GM19025 (cell line): ENCODE results near the gene OTUB2.

ENCODE experiments used
- ATAC-seq: cut with Tn5 transposase; IDR thresholded peaks from one replicate; pipeline ENCODE4 v1.9.1; 2021; ENCODE audit warnings: mild to moderate bottlenecking, low read depth, moderate library complexity; ENCODE audit not compliant: unreplicated experiment

The OTUB2 gene

DNA sequence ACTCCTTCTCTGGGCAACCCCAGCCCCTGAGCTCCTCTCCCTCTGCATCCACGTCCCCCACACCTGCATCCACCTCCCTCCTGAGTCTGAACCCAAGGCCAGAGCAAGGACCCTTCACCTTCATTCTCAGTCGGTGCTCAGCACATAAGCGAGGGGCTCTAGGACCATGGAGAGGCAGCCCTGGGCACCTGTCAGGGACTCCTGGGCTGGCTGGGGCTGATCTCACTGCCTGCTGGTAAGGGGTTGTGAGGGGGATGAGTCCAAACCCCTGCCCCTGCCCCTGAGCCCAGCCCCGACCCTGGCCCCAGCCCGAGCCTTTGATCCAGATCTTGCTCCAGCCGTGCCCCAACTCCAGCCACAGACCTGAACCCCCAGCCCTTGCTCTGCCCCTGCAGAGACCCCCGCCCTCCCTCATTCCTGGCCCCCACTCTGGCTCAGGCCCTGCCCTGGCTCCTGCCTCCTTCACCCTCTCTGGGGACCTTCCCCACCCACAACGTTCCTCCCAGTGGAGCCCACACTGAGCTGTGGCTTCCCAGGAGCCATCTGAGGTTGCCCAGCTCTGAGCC, 29.9 kb upstream of the OTUB2 start:
- no peak for ATAC-seq

DNA sequence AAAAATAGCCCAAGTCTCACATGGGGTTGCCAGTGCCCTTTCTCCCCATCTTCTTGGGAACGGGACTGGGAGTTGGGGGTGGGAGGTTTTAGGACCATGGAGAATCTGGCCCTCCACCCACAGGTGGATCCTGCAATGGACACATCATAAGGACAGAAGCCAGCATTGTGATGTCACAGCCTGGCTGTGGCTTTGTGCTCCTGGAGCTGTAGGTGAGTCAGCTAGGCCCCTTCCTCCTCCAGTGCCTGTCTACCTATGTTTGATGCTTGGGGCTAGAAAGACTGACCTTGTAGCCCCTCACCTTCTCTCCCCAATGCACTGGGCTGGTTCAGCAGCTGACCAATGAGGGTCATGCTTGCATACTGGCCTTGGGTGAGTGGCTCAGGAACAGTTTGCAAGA, 29.1 kb upstream of the OTUB2 start, which contains the start of gene CCDC197:
TSS of gene CCDC197 (plus strand) at position 220 of the 400 bp plus-strand sequence. CDS start 831 bp downstream, outside the sequence.
- ATAC-seq = no peak

DNA sequence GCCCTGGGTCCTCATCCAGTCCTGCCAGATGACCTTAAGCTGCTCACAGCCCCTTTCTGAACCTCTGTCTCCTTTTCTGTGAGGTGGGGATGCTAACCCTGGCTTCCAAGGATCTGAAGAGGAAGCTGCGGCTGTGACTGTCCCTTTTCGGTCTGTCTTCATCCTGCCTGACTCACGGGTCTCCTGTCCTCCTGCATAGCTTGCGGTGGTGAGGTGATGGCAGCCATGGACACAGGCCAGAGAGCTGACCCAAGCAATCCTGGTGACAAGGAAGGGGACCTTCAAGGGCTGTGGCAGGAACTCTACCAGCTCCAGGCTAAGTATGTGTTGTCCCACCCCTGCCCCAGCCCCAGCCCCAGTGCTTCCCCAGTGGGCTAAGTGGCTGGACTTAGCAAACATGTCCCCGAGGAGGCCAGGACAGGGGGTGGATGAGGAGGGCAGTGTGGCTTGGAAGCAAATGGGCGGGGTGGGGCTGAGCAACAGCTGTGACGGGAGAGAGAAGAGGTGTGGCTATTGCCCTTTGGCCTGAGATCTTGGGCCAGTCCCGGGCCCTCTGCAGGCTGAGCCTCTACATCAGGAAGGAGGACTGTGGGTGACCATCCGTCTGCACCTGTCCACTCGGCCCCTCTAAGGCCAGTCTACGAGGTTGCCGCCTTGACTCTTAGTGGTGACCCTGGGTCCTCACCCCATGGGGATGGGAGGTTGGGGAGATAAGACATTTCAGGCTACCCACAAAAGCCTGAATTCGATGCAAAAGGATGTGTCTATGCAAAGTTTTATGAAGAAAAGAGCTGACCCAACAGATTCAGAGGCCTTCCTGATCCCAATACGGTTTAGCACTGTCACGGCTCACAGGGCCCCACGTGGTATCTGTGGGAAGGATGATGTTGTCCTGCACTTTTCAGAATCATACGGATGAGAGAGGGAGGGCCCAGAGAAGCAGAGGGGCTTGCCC, 27.9 kb upstream of the OTUB2 start:
- ATAC-seq = no peak

GRCh38 chr14:93998871-93999403, 27.2 kb upstream of the OTUB2 start:
- no peak for ATAC-seq

DNA sequence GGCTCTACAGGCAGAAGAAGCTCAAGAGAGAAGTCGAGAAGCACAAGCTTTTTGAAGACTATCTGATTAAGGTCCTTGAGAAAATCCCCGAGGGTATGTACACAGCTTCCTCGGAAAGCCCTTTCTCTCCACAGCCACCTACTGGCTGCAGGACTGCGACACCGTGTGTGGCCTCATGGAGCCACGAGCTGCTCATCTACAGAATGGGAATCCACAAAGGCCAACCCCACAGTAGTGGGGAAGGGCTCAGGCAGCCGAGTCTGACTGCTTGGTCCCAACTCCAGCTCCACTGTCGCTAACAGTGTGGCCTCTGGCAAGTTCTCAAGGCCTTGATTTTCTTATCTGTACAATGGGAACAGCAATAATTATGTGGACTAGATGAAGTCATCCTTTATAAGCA, 26.6 kb upstream of the OTUB2 start:
- no peak for ATAC-seq

DNA sequence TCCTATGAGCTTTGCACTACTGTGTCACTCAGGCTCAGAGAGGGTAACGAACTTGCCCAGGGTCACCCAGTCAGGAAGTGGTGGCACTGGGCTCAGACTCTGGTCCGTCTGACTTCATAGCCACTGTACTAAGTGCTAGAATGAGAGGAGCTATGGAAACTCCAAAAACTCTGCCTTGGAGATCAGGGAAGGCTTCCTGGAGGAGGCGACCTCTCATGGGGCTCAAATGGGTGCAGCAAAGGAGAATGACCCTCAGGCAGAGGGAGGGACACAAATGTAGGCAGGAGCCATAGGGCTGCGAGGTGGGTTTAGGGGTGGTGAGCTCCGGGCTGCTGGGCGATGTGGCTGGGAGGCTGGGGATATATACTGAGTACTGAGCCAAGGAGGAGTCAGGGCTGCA, 25.9 kb upstream of the OTUB2 start:
- no peak for ATAC-seq

DNA sequence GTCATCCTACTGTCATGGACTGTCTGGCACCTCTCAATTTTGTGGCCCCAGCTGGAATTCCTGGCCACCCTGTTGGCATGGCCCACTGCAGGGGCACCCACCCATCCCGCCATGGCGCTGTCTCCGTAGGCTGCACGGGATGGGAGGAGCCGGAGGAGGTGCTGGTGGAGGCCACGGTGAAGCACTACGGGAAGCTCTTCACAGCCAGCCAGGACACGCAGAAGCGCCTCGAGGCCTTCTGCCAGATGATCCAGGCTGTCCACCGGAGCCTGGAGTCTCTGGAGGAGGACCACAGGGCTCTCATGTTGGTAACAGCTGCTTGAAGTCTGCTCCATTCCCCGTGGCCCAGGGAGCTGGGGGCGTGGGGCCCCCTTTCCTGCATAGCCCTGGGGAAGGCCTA, 25.1 kb upstream of the OTUB2 start:
- ATAC-seq = no peak

- no peak for ATAC-seq
Measured at GRCh38 chr14:94001501-94002396, 24.4 kb upstream of the OTUB2 start.

GRCh38 chr14:94003397-94003796, 22.7 kb upstream of the OTUB2 start:
- no peak for ATAC-seq

GRCh38 chr14:94004015-94004414, 22.1 kb upstream of the OTUB2 start:
- ATAC-seq = no peak

DNA sequence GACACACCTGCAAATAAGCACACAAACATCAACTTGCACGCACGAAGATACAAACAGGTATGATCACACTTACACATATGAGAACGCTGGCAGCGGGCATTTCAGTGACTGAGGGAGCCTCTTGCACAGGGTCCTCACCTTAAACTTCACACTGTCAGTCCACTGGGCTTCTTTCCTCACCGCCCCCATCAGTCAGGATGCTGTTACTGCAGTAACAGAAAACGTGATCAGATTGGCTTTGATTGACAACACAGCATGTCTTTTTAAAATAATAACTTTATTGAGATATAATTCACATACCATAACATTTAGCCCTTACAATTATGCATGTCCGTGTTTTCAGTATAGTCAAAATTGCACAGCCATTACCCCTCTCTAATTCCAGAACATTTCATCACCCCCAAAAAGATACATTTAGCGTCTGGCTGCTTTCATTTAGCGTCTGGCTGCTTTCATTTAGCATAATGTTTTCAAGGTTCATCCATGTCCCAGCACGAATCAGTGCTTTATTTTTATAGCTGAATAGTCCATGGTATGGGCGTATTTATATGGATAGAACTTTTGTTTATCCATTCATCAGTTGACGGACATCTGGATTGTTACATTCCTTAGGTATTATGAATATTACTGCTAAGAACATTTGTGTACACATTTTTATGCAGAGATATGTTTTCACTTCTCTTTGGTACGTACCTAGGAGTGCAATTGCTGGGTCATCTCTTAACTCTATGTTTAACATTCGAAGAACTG, 20.6 kb upstream of the OTUB2 start:
- no peak for ATAC-seq

DNA sequence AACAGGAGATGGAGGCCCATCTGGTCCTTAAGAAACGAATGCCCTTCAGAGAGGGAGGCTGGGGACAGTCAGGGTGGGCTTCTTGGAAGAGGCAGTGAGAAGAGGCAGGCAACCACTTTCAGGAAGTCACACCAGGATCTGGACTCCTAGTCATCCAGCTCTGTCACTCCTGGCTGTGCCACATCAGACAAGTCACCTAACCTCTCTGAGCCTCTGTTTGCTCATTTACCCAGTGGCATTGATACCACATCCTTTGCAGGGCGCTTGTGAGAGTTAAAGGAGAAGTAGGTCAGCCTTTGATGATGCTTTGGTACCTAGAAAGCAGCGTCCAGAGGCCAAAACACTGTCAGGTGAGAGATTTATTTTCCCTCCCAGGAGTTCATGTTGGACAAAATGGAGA, 17.9 kb upstream of the OTUB2 start:
- ATAC-seq = no peak

DNA sequence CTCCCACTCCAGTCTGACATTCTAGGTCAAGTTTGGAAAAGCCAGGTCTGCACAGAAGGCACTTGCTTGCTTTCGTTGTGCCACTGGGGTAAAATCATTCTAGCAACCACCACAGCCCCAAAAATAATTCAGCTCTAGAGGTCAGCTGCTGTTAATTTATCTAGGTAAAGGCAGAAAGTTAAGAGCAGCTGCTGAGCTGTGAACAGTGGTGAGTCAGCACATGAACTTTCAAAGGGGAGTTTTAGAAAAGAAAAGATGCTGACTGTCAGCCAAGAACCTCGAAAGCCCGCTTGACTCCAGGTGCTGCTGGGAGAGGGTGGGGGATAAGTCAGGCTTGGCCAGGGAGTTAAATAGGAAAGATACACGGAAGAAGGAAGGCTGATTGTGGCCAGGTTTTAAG, 16.4 kb upstream of the OTUB2 start:
- no peak for ATAC-seq

DNA sequence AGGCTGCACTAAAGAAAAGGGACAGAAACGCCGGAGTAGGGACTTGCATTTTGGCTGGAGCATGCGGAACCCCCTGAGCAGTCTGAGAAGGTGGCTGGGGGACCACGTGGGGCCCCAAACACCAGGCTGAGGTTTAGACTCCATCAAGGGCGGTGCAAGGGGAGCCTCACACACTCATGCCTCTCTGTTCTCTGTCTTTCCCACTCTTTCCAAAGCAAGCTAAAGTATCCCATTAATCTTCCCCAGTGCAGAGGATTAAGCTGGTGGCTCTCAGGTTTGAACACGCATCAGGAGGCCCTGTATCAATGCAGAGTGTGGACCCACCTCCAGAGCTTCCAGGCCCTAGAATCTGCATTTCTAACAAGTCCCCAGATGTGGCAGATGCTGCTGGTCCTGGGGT, 15.5 kb upstream of the OTUB2 start:
- ATAC-seq = no peak

DNA sequence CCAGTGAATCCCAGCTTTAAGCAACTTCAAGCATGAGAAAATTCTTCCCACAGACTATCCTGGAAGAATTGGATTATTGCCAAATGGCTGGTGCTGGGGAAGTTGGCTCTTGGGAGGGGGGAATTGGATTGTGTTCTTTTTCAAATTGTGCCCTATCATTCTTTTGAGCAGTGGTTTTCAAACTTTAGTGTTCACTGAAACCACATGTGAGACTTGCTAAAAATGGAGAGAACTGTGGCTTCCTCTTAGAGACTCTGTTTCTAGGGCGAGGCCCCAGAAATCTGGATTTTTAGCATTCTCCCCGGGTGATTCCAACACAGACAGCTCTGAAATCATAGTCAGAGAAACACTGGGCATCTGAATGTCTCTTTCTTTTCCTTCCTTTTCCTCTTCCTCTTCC, 14.3 kb upstream of the OTUB2 start:
- no peak for ATAC-seq

DNA sequence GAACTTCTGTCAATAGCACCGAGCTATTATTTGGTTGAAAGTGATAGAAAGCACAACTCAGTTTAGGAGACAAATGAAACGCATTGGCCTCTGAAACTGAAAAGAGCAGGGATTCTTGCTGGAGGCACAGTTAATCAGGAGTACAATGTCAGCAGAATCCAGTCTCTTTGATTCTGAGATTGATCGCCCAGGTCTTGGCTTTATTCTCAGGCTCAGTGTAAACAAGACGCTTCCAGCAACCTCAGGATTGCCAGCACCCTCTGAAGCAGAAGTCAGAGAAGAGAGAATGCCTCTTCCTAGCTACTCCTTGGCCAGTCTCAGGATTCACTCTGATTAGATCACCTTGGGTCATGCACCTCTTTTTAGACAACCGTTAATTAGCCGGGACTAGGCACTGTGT, 11.8 kb upstream of the OTUB2 start:
- ATAC-seq = no peak

GRCh38 chr14:94015223-94015622, 10.9 kb upstream of the OTUB2 start:
- no peak for ATAC-seq

GRCh38 chr14:94016446-94016976, 9.6 kb upstream of the OTUB2 start:
- ATAC-seq = no peak

DNA sequence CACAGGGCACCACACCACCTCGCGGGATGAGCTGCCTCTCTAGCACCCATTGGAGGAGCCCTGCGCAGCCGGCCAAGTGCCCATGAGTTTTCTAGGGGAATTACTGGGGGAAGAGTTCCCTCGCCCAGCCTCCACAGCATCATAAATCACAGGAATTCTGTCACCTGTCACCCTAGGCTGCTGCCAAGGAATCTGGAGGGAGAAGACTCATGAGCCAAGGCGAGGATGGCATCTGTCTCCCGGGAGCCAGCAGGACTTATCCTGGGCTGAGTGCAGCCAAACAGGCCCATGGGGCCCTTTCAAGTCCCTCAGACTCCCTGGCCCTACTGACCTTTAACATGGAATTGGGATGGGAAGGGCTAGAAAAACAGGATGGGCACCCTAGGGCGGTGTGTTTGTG, 7.8 kb upstream of the OTUB2 start:
- ATAC-seq = no peak

DNA sequence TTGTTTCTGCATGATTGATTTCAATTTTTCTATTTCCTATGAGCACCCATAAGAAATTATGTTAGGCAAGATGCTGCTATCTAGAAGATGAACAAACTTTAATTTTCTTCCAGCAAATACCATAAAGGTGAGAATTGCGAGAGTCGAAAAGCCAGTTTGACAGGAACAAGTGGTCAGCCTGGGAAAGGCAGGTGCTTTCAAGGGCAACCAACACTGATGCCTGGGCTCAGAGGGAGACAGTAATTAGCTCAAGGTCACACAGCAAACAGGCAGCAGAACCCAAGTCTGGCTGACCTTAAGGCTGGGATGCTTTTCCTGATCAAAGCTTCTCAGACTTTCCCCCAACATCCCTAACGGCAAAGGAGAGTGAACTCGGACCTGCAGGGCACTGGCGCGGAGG, 6.8 kb upstream of the OTUB2 start:
- no peak for ATAC-seq
